ENCODE data around the gene SF3B2. TPM values are rescaled to one million over a fixed set of nuclear protein-coding genes. Genes with fewer than 3 reads are reported as not detected.

The SF3B2 gene
- polyA plus RNA-seq, 1 of the 3 experiments (the other 2 are of a cell fraction): 128 TPM

DNA sequence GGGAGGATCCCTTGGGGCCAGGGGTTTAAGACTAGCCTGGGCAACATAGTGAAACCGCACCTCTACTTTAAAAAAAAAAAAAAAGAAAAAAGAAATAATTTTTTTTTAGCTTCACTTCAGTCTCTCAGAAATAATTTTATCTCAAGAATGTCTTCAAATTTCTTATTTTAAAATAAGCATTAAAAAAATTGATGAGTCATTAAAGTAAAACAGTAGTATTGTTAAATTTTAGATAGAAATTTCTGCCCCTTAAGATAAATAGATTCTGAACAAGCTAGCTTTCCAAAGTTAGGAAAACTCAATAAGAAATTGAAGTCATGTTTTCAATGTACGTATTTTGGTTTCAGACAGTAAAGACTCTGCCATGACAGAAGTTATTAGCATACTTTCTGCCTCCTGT, 10.2 kb downstream of the SF3B2 start:
- Histone ChIP-seq H4K20me1 (ENCODE audit: insufficient read depth) (no peaks in the 10 kb centered on the region; the same call in 1 of the 2 replicates), H3K36me3 (replicated peaks in 1 of 2; ENCODE audit: control insufficient read depth in 1 of 2, insufficient read depth in 2 of 2, low read length in 1 of 2) (peaks cover 92% of the 10 kb centered on the region in 2 experiments), H3K27ac (ENCODE audit: low read depth in 2 of 2, low read length in 1 of 2) (no peak overlapping the region), H2AFZ (ENCODE audit: low read depth) (no peak overlapping the region), H3K79me2 (ENCODE audit: insufficient read depth) (peaks cover 54% of the 10 kb centered on the region), H3K27me3 (ENCODE audit: insufficient read depth) (no peaks in the 10 kb centered on the region), H3K9ac (no peak overlapping the region), H3K4me3 (ENCODE audit: low read depth in 2 of 2, low read length in 1 of 2) (no peak overlapping the region), H3F3A (replicated peaks; ENCODE audit: insufficient read depth) (peaks cover 53% of the 10 kb centered on the region), H3K4me1 (ENCODE audit: control insufficient read depth in 1 of 2, insufficient read depth in 2 of 2, low read depth in 1 of 2, low read length in 1 of 2) (no peaks in the 10 kb centered on the region), H3K4me2 (no peak overlapping the region), H3K9me2 (no peaks in the 10 kb centered on the region), H3K9me3 (no peaks in the 10 kb centered on the region)
- WGBS (ENCODE audit: low lambda C conversion rate): 96% methylated on average over 2 of the region's 2 CpGs
- CTCF ChIA-PET: interaction anchor here (0.9 to 2.9 kb wide), 5 partner anchors 10 to 44 kb away, joined by 3 to 11 read pairs (median 4); partner anchors contain the start of gene SF3B2
- DNase-seq: no peak
- POLR2A ChIA-PET: interaction anchor here (1.6 kb wide), 1 partner anchor 10 kb away, joined by 6 read pairs; the partner anchor contains the start of gene SF3B2
- no peak for TF ChIP-seq NFIC (IDR thresholded peaks at IDR 0.05; ENCODE audit: borderline replicate concordance)
- TF ChIP-seq ELF1 (IDR thresholded peaks at IDR 0.05): no peak
- TF ChIP-seq, protein P1, sequence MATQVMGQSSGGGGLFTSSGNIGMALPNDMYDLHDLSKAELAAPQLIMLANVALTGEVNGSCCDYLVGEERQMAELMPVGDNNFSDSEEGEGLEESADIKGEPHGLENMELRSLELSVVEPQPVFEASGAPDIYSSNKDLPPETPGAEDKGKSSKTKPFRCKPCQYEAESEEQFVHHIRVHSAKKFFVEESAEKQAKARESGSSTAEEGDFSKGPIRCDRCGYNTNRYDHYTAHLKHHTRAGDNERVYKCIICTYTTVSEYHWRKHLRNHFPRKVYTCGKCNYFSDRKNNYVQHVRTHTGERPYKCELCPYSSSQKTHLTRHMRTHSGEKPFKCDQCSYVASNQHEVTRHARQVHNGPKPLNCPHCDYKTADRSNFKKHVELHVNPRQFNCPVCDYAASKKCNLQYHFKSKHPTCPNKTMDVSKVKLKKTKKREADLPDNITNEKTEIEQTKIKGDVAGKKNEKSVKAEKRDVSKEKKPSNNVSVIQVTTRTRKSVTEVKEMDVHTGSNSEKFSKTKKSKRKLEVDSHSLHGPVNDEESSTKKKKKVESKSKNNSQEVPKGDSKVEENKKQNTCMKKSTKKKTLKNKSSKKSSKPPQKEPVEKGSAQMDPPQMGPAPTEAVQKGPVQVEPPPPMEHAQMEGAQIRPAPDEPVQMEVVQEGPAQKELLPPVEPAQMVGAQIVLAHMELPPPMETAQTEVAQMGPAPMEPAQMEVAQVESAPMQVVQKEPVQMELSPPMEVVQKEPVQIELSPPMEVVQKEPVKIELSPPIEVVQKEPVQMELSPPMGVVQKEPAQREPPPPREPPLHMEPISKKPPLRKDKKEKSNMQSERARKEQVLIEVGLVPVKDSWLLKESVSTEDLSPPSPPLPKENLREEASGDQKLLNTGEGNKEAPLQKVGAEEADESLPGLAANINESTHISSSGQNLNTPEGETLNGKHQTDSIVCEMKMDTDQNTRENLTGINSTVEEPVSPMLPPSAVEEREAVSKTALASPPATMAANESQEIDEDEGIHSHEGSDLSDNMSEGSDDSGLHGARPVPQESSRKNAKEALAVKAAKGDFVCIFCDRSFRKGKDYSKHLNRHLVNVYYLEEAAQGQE (IDR thresholded peaks at IDR 0.05; ENCODE audit: low read depth, low read length): no peak
- TF ChIP-seq TCF12 (IDR thresholded peaks at IDR 0.05): no peak
- TF ChIP-seq GATA2 (CRISPR knock-in tag; IDR thresholded peaks at IDR 0.05): no peak
- TF ChIP-seq TAF1 (IDR thresholded peaks at IDR 0.05; ENCODE audit: borderline replicate concordance, low read depth, low read length): no peak
- TF ChIP-seq SIN3A (IDR thresholded peaks at IDR 0.05; ENCODE audit: borderline replicate concordance, low read depth, low read length): no peak
- TF ChIP-seq GABPA (IDR thresholded peaks at IDR 0.05; ENCODE audit: low read depth): no peak
- TF ChIP-seq, protein P2, sequence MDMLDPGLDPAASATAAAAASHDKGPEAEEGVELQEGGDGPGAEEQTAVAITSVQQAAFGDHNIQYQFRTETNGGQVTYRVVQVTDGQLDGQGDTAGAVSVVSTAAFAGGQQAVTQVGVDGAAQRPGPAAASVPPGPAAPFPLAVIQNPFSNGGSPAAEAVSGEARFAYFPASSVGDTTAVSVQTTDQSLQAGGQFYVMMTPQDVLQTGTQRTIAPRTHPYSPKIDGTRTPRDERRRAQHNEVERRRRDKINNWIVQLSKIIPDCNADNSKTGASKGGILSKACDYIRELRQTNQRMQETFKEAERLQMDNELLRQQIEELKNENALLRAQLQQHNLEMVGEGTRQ (IDR thresholded peaks at IDR 0.05; ENCODE audit: borderline replicate concordance, low read depth, low read length): no peak
- TF ChIP-seq, protein P3, sequence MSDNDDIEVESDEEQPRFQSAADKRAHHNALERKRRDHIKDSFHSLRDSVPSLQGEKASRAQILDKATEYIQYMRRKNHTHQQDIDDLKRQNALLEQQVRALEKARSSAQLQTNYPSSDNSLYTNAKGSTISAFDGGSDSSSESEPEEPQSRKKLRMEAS (IDR thresholded peaks at IDR 0.05; ENCODE audit: low read depth): no peak
- TF ChIP-seq RXRA (IDR thresholded peaks at IDR 0.05; ENCODE audit: borderline replicate concordance, low read depth): no peak
- TF ChIP-seq RFX5 (IDR thresholded peaks at IDR 0.05; ENCODE audit: low read length): no peak
- no peak for TF ChIP-seq MEF2A (IDR thresholded peaks at IDR 0.05; ENCODE audit: borderline replicate concordance, low read depth)
- TF ChIP-seq EZH2phosphoT487 (IDR thresholded peaks at IDR 0.05; ENCODE audit: borderline replicate concordance, low read depth): no peak
- no peak for TF ChIP-seq TEAD4 (IDR thresholded peaks at IDR 0.05; ENCODE audit: borderline replicate concordance, insufficient read depth)
- TF ChIP-seq RAD21 (IDR thresholded peaks at IDR 0.05; ENCODE audit: low read length): no peak
- no peak for TF ChIP-seq NRF1 (IDR thresholded peaks at IDR 0.05; ENCODE audit: low read depth, low read length)
- no peak for TF ChIP-seq POLR2AphosphoS5 (IDR thresholded peaks at IDR 0.05; ENCODE audit: low read depth, low read length)

Measured in SK-N-SH (cell line).